ACC112 (cell line): ENCODE data around the gene KANSL1L.

Experiments used
- H2AFZ ChIP-seq: fragments of 200-600 bp; sonication (generic); one replicate; pipeline ENCODE4 v1.6.0; 2017; ENCODE audit warnings: antibody characterized with exemption, low read length; ENCODE audit not compliant: unreplicated experiment
- H3K27ac ChIP-seq: fragments of 200-600 bp; sonication (generic); 2 replicates; pipeline ENCODE4 v1.5.1; 2014; ENCODE audit warnings: low read depth, mild to moderate bottlenecking, antibody characterized with exemption, low read length, moderate library complexity
- H3K27me3 ChIP-seq: fragments of 200-600 bp; sonication (generic); 2 replicates; pipeline ENCODE4 v1.6.1; 2014; ENCODE audit warnings: mild to moderate bottlenecking, antibody characterized with exemption, low read length, moderate library complexity, mixed read lengths; ENCODE audit not compliant: insufficient read depth
- H3K36me3 ChIP-seq: fragments of 200-600 bp; sonication (generic); 2 replicates; pipeline ENCODE4 v1.6.1; 2016; ENCODE audit warnings: mild to moderate bottlenecking, antibody characterized with exemption, low read length, moderate library complexity, mixed read lengths; ENCODE audit not compliant: insufficient read depth
- H3K4me1 ChIP-seq: fragments of 200-600 bp; sonication (generic); one replicate; pipeline ENCODE4 v1.6.1; 2016; ENCODE audit warnings: low read length, mixed read lengths; ENCODE audit not compliant: insufficient read depth, unreplicated experiment, control insufficient read depth
- H3K4me3 ChIP-seq: fragments of 200-600 bp; sonication (generic); 2 replicates; pipeline ENCODE4 v1.5.1; 2014; ENCODE audit warnings: mild to moderate bottlenecking, low read depth, low read length
- H3K79me2 ChIP-seq: fragments of 200-600 bp; sonication (generic); one replicate; pipeline ENCODE4 v1.6.0; 2016; ENCODE audit warnings: low read length; ENCODE audit not compliant: control insufficient read depth, unreplicated experiment, insufficient read depth

Gene KANSL1L

DNA sequence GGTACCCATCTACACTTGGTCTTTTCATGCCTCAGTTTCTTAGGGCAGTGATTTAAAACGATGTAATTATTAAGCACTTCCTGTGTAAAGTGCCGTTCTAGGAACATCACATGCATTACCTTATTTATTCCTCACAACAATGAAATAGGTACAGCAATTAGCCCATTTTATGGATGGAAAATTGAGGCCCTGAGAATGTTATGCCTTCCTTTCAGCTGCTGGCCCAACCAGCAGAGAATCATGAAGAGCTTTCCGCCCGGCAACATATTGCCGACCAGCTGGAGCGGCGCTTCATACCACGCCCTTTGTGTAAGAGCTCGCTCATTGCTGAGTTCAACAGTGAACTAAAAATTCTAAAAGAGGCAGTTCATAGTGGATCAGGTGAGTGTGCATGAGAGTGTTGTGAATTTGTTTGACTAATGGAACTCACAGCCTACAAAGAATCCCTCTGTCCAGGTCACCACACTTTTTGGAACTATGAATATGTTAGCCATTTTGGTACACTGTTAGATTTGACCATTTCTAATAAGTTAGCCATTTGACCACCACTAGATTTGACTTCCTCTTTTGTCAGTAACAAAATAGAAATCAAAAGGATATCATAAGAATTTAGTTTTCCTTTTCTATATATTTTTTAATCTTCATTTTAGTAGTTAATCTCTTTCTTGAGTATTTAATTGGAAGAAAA lies 194.4 kb downstream of the KANSL1L start:
- Histone ChIP-seq H3K36me3 (no peaks in the 10 kb centered on the region), H3K79me2 (no peaks in the 10 kb centered on the region), H2AFZ (no peak overlapping the region), H3K4me1 (no peaks in the 10 kb centered on the region), H3K27ac (no peak overlapping the region), H3K4me3 (no peak overlapping the region), H3K27me3 (peaks cover 11% of the 10 kb centered on the region)

GRCh38 chr2:209974576-209974975 lies 196.6 kb downstream of the KANSL1L start:
- Histone ChIP-seq H3K4me1 (no peaks in the 10 kb centered on the region), H3K36me3 (no peaks in the 10 kb centered on the region), H2AFZ (no peak overlapping the region), H3K27ac (no peak overlapping the region), H3K27me3 (peaks cover 11% of the 10 kb centered on the region), H3K79me2 (no peaks in the 10 kb centered on the region), H3K4me3 (no peak overlapping the region)

DNA sequence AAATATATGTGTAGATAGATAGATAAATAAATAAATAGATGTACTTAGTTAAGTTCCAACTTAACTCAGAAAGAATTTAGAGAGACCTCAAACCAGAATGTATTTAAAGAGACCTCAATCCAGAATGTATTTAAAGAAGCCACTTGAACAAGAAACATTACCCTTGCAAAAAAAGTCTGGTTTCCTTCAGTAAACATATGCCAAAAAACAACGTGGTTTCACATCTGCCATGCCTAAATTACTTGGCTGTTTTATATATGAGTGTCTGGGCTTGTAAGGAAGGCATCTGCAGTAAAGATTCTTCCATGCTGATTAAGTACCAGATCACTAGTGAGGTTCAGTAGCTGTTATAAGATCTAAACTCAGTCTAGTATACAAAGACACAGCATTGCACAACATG lies 197.9 kb downstream of the KANSL1L start:
- no peaks in the 10 kb centered on the region for H3K4me1 ChIP-seq
- peaks cover 11% of the 10 kb centered on the region for H3K27me3 ChIP-seq
- no peaks in the 10 kb centered on the region for H3K36me3 ChIP-seq
- H3K4me3 ChIP-seq: no peak overlapping the region
- H2AFZ ChIP-seq: no peak overlapping the region
- H3K27ac ChIP-seq: no peak overlapping the region
- H3K79me2 ChIP-seq: no peaks in the 10 kb centered on the region
